Activated CD8-positive, alpha-beta memory T cell treated with anti-CD3 and anti-CD28 coated beads, Interleukin-2, amount 10 ng/mL, durations not matched to agents 7 days and 5 days (primary cell): ENCODE results near the gene EPYC. TPM values are rescaled to one million over a fixed set of nuclear protein-coding genes. Genes with fewer than 3 reads are reported as not detected.

Experiments used
- ATAC-seq: fragments of 150-1000 bp; cut with Tn5 transposase; one replicate; pipeline ENCODE4 v1.10.0; 2021; ENCODE audit warnings: moderate library complexity
- CTCF ChIA-PET: fragments of 350-600 bp; sonication (Branson Sonifier 250); formaldehyde crosslinking; loops from one replicate; lab custom pipeline; 2021; ENCODE audit warnings: antibody characterized with exemption; lab: Charles Lee
- DNase-seq: peaks from one replicate; pipeline ENCODE4 v3.0.0-alpha.2; 2020
- H3K27ac Mint-ChIP-seq: one replicate; pipeline ENCODE4 v1.8.0; 2021; ENCODE audit warnings: mild to moderate bottlenecking, mixed read lengths
- H3K27me3 Mint-ChIP-seq: one replicate; pipeline ENCODE4 v1.8.0; 2021; ENCODE audit warnings: mixed read lengths
- H3K36me3 Mint-ChIP-seq: one replicate; pipeline ENCODE4 v1.8.0; 2021; ENCODE audit warnings: mild to moderate bottlenecking, mixed read lengths
- H3K4me1 Mint-ChIP-seq: one replicate; pipeline ENCODE4 v1.8.0; 2021; ENCODE audit warnings: mixed read lengths
- H3K4me3 Mint-ChIP-seq: one replicate; pipeline ENCODE4 v1.8.0; 2021; ENCODE audit warnings: mild to moderate bottlenecking, moderate library complexity, mixed read lengths
- H3K9me3 Mint-ChIP-seq: one replicate; pipeline ENCODE4 v1.8.0; 2022; ENCODE audit warnings: low read depth, mixed read lengths
- total RNA-seq, 2 experiments: library from RNA; stranded (reverse); gene quantifications; one replicate each; pipeline ENCODE4 v1.2.3, GENCODE V29; 2021

EPYC gene
- total RNA-seq, 2 experiments from 2014 or later, result not detected

- CTCF ChIA-PET, result interaction anchor here (1.2 kb wide), 1 partner anchor 20 kb away, joined by 3 read pairs; no protein-coding TSS in a partner anchor
- peaks cover 3% of the 10 kb centered on the region for H3K27me3 Mint-ChIP-seq
- DNase-seq, result no peak
- H3K4me3 Mint-ChIP-seq, result no peak overlapping the region
- no peaks in the 10 kb centered on the region for H3K4me1 Mint-ChIP-seq
- no peak overlapping the region for H3K27ac Mint-ChIP-seq
- H3K36me3 Mint-ChIP-seq, result no peaks in the 10 kb centered on the region
- ATAC-seq, result no peak
- no peaks in the 10 kb centered on the region for H3K9me3 Mint-ChIP-seq
Measured at GRCh38 chr12:90961154-90961553, 43.6 kb downstream of the EPYC start.

DNA sequence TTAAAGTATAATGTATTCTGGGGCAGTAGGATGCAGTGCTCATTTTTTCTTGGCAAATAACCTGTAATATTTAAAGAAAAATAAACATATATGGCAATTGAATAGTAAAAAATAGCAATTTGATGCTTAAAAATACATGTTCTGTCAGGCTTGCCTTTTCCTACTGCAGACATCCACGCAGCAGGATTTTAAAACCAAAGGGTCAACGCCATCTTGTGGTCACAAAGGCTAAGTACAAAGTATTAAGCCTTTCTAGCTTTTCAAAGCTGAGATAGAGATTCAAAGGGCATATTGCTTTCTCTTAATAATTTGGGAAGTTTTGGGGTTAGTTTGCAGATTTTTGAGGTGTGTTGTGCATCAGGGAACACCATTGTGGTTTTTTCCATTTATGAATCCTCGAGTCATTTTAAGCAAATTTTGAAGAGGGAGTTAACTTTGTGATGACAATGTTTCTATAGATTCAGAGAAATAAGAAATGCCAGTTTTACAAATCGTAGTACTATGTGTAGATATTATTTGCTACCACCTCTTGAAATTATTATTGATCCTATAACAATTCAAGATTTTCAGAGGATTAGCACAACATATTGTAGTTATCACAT, 45.1 kb downstream of the EPYC start:
- Mint-ChIP-seq H3K4me1 (no peaks in the 10 kb centered on the region), H3K27ac (no peak overlapping the region), H3K4me3 (no peak overlapping the region), H3K27me3 (peaks cover 3% of the 10 kb centered on the region), H3K36me3 (no peaks in the 10 kb centered on the region), H3K9me3 (no peaks in the 10 kb centered on the region)
- CTCF ChIA-PET, result interaction anchor here (0.6 to 2.0 kb wide), 6 partner anchors 13 to 396 kb away, joined by 3 to 9 read pairs (median 4); no protein-coding TSS in a partner anchor
- no peak for DNase-seq
- no peak for ATAC-seq

DNA sequence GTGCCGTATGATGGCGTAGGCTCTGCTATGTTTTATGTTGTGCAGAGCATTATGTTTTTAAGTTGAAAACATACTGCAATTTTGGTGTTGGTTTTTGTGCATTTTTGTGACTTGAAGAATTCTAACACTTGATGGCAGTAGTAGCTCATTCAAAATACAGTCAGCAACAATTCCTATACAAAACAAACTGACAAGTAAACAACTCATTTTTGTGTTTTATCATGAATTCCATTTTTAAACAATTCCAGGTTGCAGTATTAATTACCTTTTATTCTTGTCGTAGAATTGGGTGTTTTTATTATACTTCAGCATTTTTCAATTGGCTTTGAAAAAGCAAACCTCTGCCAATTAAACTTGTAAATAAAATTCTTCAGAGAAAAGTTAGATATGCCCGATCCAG, 45.7 kb downstream of the EPYC start:
- no peaks in the 10 kb centered on the region for H3K9me3 Mint-ChIP-seq
- no peak overlapping the region for H3K27ac Mint-ChIP-seq
- H3K4me3 Mint-ChIP-seq, result no peak overlapping the region
- DNase-seq, result no peak
- CTCF ChIA-PET, result interaction anchor here (0.8 to 2.0 kb wide), 6 partner anchors 10 to 396 kb away, joined by 3 to 9 read pairs (median 4); no protein-coding TSS in a partner anchor
- ATAC-seq, result no peak
- no peaks in the 10 kb centered on the region for H3K27me3 Mint-ChIP-seq
- no peaks in the 10 kb centered on the region for H3K4me1 Mint-ChIP-seq
- no peaks in the 10 kb centered on the region for H3K36me3 Mint-ChIP-seq

DNA sequence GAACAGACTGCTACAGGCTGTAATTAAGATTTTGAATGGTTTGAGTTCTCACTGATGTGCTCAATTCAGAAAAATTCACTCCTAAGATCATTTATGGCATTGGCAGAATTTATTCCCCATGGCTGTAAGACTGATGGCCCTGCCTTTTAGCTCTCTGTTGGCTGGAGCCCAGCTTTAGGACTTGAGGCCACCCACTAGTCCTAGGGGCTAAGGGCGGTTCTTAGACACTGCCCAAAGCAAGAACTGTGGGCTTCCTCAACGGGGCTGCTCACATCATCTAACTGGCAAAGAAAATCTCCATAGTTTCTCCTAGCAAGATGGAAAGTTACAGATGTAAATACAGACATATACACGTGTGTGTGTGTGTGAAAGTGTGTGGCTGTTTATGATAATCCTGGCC, 46.4 kb downstream of the EPYC start:
- DNase-seq, result no peak
- no peaks in the 10 kb centered on the region for H3K4me1 Mint-ChIP-seq
- CTCF ChIA-PET, result interaction anchor here (0.8 to 2.0 kb wide), 4 partner anchors 9 to 397 kb away, joined by 3 to 9 read pairs (median 4); no protein-coding TSS in a partner anchor
- ATAC-seq, result no peak
- H3K36me3 Mint-ChIP-seq, result no peaks in the 10 kb centered on the region
- H3K9me3 Mint-ChIP-seq, result no peaks in the 10 kb centered on the region
- H3K27me3 Mint-ChIP-seq, result no peaks in the 10 kb centered on the region
- no peak overlapping the region for H3K27ac Mint-ChIP-seq
- no peak overlapping the region for H3K4me3 Mint-ChIP-seq

- H3K27ac Mint-ChIP-seq, result no peak within 1 kb of the TSS
- ATAC-seq (no peak), DNase-seq (no peak)
- H3K4me3 Mint-ChIP-seq, result no peak within 1 kb of the TSS
- H3K9me3 Mint-ChIP-seq, result no peaks in the 10 kb centered on the region
- no peaks in the 10 kb centered on the region for H3K36me3 Mint-ChIP-seq
- no peaks in the 10 kb centered on the region for H3K4me1 Mint-ChIP-seq
- H3K27me3 Mint-ChIP-seq, result no peaks in the 10 kb centered on the region
- CTCF ChIA-PET, result interaction anchor here (1.1 kb wide), 1 partner anchor 14 kb away, joined by 4 read pairs; no protein-coding TSS in a partner anchor
Measured at GRCh38 chr12:90954921-90955320, 49.9 kb downstream of the EPYC start, which contains the start of gene CCER1. CCER1 (minus strand) TSS chr12:90955176; CDS start chr12:90954742, 434 bp downstream.

DNA sequence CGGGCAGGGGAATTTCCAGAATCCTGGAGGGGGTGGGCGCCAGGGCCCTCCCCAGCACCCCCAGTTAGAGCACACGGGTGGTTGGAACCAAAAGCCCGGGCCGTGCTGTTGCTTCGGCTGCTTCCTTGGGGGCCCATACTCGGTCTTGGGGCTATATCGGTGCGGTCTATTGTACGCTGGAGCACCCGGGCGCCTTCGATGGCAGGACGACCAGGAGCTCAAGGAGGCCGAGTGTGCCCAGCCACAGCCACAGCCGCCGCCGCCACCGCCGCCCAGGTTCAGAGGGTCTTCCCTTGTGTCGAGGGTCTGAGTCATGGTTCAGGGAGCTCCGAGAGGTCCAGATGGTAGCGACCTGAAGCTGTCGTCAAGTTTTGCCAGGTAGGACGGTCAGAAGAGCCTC, 50.3 kb downstream of the EPYC start:
- H3K9me3 Mint-ChIP-seq, result no peaks in the 10 kb centered on the region
- H3K4me1 Mint-ChIP-seq, result no peaks in the 10 kb centered on the region
- CTCF ChIA-PET, result no interaction called here
- H3K4me3 Mint-ChIP-seq, result no peak overlapping the region
- no peaks in the 10 kb centered on the region for H3K36me3 Mint-ChIP-seq
- no peak overlapping the region for H3K27ac Mint-ChIP-seq
- no peaks in the 10 kb centered on the region for H3K27me3 Mint-ChIP-seq
- ATAC-seq (no peak), DNase-seq (no peak)

DNA sequence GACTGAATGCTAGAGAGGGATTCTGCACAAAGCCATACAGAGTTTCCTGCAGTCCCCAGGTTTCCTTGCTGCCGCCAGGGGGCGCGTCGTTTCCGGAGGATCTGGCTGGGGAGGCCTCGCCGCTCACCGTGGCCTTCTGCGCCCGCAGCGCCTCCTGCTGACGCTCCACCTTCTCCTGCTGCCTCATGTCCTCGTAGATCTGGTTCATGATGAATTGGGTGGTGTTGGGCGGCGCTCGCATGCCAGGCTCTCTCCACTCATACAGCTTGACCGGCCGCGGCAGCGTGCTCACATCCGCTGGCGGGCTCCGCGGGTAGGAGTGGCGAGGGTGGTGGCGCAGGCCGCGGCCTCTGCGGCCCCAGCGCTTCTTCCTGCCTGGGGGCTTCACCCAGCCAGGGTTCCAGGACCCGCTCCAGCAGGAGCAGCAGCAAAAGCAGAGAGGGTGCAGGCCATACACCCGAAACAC, 50.8 kb downstream of the EPYC start:
- ATAC-seq, result no peak
- no peaks in the 10 kb centered on the region for H3K4me1 Mint-ChIP-seq
- CTCF ChIA-PET, result no interaction called here
- no peak overlapping the region for H3K4me3 Mint-ChIP-seq
- H3K9me3 Mint-ChIP-seq, result no peaks in the 10 kb centered on the region
- no peaks in the 10 kb centered on the region for H3K27me3 Mint-ChIP-seq
- no peak for DNase-seq
- no peaks in the 10 kb centered on the region for H3K36me3 Mint-ChIP-seq
- H3K27ac Mint-ChIP-seq, result no peak overlapping the region

DNA sequence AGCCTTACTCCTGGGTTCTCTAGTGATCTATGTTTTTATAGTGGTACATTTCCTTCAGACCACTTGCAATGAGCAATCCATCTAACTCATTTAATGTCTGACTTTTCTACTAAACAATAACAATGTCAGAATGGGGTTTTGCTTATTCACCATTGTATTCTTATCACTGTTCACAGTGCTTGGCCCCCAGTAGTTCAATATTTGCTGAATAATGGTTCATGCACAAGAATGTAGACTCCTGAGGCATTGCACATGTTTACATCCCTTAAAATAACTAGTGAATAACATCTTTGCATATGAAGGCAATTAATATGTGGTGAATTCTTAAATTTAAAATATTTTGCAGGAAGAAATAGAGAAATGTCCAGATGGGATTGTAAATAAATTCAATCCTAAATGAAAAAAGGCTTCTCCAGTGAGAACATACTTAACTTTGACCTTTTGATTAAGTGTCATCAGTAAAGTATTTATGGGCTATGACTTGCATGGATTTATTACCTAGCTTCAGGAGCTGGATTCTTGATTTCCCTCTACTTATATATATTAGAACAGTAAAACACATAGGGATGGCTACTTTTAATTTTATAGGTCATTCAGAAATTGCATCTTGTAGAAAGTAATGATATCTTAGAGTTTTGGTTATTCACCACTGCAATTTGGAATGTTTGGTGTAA, 53.2 kb downstream of the EPYC start:
- DNase-seq (no peak), ATAC-seq (no peak)
- Mint-ChIP-seq H3K4me1 (no peaks in the 10 kb centered on the region), H3K36me3 (no peaks in the 10 kb centered on the region), H3K27ac (no peak overlapping the region), H3K27me3 (no peaks in the 10 kb centered on the region), H3K9me3 (no peaks in the 10 kb centered on the region), H3K4me3 (no peak overlapping the region)
- CTCF ChIA-PET, result interaction anchor here (0.7 kb wide), 1 partner anchor 9 kb away, joined by 3 read pairs; no protein-coding TSS in a partner anchor

- Mint-ChIP-seq H3K4me1 (no peaks in the 10 kb centered on the region), H3K9me3 (no peaks in the 10 kb centered on the region), H3K27me3 (no peaks in the 10 kb centered on the region), H3K27ac (no peak overlapping the region), H3K36me3 (no peaks in the 10 kb centered on the region), H3K4me3 (no peak overlapping the region)
- CTCF ChIA-PET, result no interaction called here
- ATAC-seq (no peak), DNase-seq (no peak)
Measured at GRCh38 chr12:90947869-90948268, 56.9 kb downstream of the EPYC start.

GRCh38 chr12:90945070-90945649, 59.6 kb downstream of the EPYC start:
- Mint-ChIP-seq H3K27ac (no peak overlapping the region), H3K27me3 (peaks cover 3% of the 10 kb centered on the region), H3K4me1 (no peaks in the 10 kb centered on the region), H3K36me3 (no peaks in the 10 kb centered on the region), H3K4me3 (no peak overlapping the region), H3K9me3 (no peaks in the 10 kb centered on the region)
- DNase-seq (no peak), ATAC-seq (peak; percentile 60)
- CTCF ChIA-PET, result interaction anchor here (1.2 to 2.7 kb wide), 3 partner anchors 14 to 165 kb away, joined by 3 to 14 read pairs (median 9); no protein-coding TSS in a partner anchor

GRCh38 chr12:90943255-90943654, 61.5 kb downstream of the EPYC start:
- Mint-ChIP-seq H3K27ac (no peak overlapping the region), H3K4me3 (no peak overlapping the region), H3K36me3 (no peaks in the 10 kb centered on the region), H3K27me3 (peaks cover 10% of the 10 kb centered on the region), H3K4me1 (no peaks in the 10 kb centered on the region), H3K9me3 (no peaks in the 10 kb centered on the region)
- no peak for ATAC-seq
- CTCF ChIA-PET, result no interaction called here
- DNase-seq, result no peak

GRCh38 chr12:90940872-90941499, 63.8 kb downstream of the EPYC start:
- H3K4me3 Mint-ChIP-seq, result no peak overlapping the region
- no peak for ATAC-seq

GRCh38 chr12:90939382-90939781, 65.4 kb downstream of the EPYC start:
- Mint-ChIP-seq H3K9me3 (no peaks in the 10 kb centered on the region), H3K27ac (no peak overlapping the region), H3K27me3 (peaks cover 19% of the 10 kb centered on the region), H3K4me3 (no peak overlapping the region), H3K36me3 (no peaks in the 10 kb centered on the region), H3K4me1 (no peaks in the 10 kb centered on the region)
- CTCF ChIA-PET, result no interaction called here
- no peak for DNase-seq
- no peak for ATAC-seq

More at GRCh38 chr12:90940872-90941499, 63.8 kb downstream of the EPYC start:
- Mint-ChIP-seq H3K4me1 (no peaks in the 10 kb centered on the region), H3K36me3 (no peaks in the 10 kb centered on the region), H3K9me3 (no peaks in the 10 kb centered on the region), H3K27ac (no peak overlapping the region), H3K27me3 (peaks cover 14% of the 10 kb centered on the region)
- no peak for DNase-seq
- CTCF ChIA-PET, result interaction anchor here (0.7 to 2.0 kb wide), 4 partner anchors 15 to 1397 kb away, joined by 3 to 4 read pairs (median 4); no protein-coding TSS in a partner anchor
